GM18505 (cell line): Measurements from ENCODE around the gene MAST3.
A peak's percentile ranks its signal among the peaks of the same experiment; 100 is the strongest.

Experiments used
- ATAC-seq: cut with Tn5 transposase; IDR thresholded peaks from one replicate; pipeline ENCODE4 v1.9.1; 2021; ENCODE audit not compliant: unreplicated experiment
- POLR2A ChIP-seq: IDR thresholded peaks from 4 replicates; pipeline ENCODE4 v1.6.1; 2011; ENCODE audit warnings: borderline replicate concordance; ENCODE audit not compliant: insufficient read depth, insufficient read length; ENCODE audit errors: extremely low read depth

The MAST3 gene

DNA sequence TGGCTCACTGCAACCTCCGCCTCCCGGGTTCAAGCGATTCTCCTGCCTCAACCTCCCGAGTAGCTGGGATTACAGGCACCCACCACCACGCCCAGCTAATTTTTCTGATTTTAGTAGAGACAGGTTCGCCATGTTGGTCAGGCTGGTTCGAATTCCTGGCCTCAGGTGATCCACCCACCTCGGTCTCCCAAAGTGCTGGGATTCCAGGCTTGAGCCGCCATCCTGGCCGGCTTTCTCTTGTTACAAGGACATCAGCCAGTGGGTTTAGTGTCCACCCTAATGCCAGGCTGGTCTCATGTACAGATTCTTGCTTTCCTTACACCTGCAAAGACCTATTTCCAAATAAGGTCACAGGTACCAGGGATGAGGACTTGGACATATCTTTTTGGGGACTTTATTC is 62.2 kb downstream of the MAST3 start:
- no peak for TF ChIP-seq POLR2A
- ATAC-seq = no peak

DNA sequence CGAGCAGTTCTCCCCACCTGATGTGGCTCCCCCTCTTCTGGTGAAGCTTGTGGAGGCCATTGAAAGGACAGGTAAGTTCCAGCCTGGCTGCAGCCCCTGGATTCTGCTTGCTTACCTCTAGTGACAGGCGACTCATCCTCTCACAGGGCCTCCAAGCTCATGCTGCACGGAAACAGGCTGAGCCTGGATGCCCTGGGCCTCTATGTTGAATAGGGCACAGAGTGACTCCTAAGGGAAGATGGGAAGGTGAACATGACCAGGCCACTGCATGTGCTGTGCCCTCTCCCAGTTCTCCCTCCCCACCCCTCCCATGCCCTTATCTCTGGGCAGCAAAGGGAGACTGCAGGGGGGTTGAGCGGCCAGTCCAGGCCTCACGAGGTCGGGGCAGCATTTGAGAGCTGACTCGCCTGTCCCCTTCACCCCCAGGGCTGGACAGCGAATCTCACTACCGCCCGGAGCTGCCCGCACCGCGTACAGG is 63.0 kb downstream of the MAST3 start:
- ATAC-seq = no peak
- TF ChIP-seq POLR2A = no peak

DNA sequence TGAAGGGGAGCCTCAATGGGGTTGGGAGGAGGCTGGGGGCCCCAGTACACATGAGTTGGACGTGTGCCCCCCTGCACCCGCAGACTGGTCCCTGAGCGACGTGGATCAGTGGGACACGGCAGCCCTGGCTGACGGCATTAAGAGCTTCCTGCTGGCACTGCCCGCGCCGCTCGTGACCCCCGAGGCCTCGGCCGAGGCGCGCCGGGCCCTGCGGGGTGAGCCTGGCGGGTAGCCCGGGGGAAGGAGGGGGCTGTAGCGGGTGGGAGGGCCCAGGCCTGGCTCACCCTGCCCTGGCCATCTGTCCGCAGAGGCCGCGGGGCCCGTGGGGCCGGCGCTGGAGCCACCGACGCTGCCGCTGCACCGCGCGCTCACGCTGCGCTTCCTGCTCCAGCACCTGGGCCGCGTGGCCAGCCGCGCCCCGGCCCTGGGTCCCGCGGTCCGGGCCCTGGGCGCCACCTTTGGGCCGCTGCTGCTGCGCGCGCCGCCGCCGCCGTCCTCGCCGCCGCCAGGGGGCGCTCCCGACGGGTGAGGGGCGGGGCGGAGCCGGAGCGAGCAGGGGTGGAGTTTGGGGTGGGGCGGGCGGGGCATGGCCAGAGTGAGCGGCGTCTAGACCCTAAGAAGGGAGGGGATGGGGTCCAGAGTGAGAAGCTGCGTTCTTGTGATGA is 63.5 kb downstream of the MAST3 start:
- ATAC-seq = peak; percentile 70
- peak; percentile 74 for TF ChIP-seq POLR2A

DNA sequence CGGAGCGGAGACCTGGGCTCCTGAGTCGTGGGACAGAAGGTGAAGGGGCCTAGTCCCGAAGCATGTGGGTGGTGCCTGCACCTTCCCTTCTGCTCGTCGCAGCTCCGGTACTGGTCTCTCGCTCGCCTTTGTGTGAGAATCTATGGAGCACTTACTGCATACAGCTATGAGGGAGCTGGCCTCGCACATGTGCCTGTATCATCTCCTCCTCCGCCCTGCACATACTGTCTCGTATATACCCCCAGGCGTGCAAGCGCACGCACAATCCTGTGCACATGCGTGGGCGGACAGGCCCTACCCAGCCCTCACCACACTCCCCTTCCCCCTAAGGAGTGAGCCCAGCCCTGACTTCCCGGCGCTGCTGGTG is 64.0 kb downstream of the MAST3 start:
- ATAC-seq = no peak
- TF ChIP-seq POLR2A = no peak

DNA sequence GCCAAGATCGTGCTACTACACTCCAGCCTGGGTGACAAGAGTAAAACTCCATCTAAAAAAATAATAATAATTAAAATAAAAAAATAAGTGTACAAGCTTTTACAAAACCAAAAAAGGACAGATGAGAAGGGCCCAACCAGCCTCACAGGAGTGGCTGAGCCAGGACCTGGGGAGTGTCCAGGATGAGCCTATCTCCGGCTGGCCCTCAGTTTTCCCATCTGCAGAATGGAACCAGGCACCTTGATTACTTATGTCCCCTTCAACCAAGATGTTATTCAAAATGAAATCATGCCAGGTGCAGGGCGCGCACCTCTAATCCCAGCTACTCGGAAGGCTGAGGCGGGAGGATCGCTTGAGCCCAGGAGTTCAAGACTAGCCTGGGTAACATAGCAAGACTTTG is 66.5 kb downstream of the MAST3 start:
- no peak for TF ChIP-seq POLR2A
- no peak for ATAC-seq

DNA sequence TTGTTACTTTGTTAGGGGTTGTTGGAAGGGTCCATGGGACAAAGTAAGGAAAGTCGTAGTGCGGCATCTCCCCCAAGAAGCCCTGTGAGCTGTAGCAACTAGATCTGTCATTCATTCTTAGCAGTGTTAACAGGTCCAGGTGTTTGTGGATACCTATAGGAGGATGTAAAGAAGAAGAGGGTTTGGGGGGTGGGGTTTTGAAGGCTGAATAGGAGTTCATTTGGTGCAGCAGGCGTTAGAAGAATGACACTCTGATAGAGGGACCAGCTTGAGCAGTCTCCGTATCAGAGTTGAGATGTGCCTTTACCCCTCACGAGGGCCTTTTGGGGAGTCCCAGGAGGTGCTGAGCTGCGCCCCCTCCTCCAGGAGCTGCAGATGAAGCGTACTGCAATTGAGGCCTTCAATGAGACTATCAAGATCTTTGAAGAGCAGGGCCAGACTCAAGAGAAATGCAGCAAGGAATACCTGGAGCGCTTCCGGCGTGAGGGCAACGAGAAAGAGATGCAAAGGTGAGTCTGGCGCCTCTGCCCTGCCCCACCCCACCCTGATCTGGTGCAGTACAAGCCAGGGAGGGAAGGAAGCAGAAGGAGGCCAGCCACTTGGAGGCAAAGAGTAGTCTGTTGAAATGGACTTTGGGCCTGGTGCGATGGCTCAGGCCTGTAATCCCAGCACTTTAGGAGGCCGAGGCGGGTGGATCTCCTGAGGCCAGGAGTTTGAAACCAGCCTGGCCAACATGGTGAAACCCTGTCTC is 68.4 kb downstream of the MAST3 start:
- TF ChIP-seq POLR2A = no peak
- ATAC-seq = no peak

DNA sequence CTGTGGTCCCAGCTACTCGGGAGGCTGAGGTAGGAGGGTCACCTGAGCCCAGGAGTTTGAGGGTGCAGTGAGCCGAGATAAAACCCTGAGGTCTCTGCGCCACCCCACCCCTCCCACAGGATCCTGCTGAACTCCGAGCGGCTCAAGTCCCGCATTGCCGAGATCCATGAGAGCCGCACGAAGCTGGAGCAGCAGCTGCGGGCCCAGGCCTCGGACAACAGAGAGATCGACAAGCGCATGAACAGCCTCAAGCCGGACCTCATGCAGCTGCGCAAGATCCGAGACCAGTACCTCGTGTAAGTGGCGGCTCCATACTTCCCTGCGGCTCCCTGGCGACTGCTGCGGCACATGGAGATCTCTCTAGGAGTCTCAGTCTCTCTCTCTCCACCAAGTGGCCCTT is 69.4 kb downstream of the MAST3 start:
- no peak for TF ChIP-seq POLR2A

DNA sequence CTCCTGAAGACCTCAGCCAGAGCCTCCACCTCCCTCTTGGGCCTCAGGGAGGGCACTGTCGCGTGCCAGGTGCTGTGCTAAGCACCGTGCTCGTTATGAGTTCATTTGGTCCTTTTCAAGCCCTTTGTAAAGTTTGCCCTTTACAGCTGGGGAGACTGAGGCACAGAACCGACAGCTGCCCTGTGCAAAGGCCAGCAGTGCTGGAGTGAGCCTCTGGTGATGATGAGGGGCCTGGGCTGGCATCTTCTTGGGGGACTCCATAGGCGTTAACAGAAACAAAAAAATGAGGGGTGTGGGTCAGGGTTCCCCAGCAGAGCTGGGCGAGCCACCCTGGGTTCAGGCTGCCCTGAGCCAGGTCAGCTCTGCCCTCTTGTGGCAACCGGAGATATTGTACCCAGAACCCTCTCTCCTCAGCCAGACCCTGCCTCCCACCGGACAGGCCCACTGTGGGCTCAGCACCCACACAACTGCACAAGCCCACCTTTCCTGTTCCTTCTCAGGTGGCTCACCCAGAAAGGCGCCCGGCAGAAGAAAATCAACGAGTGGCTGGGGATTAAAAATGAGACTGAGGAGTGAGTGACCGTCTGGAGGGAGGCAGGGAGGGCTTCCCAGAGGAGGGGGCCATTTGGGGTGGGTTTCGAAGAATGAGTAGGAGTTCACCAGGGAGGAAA is 70.5 kb downstream of the MAST3 start:
- ATAC-seq = no peak
- no peak for TF ChIP-seq POLR2A

More for the DNA sequence above, 69.4 kb downstream of the MAST3 start:
- no peak for ATAC-seq

DNA sequence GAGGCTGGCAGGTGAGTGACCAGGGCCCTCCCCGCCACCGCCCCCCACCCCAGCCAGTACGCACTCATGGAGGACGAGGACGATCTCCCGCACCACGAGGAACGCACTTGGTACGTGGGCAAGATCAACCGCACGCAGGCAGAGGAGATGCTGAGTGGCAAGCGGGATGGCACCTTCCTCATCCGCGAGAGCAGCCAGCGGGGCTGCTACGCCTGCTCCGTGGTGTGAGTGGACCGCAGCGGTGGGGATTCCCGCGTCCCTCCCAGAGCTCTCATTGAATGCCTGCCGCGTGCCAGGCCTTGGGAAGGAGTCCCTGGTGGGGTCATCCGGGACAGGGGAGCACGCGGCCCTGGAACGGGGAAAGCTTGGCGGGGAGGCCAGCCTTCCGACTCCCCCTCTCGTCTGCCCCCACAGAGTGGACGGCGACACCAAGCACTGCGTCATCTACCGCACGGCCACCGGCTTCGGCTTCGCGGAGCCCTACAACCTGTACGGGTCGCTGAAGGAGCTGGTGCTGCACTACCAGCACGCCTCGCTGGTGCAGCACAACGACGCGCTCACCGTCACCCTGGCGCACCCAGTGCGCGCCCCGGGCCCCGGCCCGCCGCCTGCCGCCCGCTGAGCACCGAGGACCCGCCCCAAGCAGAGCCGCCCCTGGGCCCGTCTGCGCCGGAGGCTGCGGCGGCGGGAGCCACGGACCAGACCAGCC is 71.2 kb downstream of the MAST3 start:
- no peak for TF ChIP-seq POLR2A
- no peak for ATAC-seq

DNA sequence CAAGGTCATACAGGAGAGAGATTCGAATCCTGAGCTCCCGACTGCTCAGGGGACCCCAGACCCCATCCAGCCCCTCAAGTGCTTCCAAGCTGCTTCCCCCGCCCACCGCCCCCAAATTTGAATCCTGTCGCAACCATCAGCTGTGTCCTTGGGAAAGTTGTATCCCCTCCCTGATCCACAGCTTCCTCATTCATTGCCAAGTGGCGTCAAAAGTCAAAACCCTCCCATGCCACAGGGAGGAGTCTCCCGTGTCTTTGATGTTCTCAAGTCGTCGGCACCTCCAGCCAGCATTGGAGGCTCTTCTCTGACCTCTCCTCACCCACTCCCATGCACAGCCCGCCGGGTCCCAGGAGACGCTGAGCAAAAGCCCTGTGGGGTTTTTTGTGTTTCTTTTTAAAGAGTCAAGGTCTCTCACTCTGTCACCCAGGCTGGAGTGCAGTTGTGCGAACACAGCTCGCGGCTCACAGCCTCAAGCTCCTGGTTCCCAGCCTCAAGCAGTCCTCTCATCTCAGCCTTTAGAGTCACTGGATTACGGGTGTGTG is 73.2 kb downstream of the MAST3 start:
- TF ChIP-seq POLR2A = no peak
- ATAC-seq = no peak

DNA sequence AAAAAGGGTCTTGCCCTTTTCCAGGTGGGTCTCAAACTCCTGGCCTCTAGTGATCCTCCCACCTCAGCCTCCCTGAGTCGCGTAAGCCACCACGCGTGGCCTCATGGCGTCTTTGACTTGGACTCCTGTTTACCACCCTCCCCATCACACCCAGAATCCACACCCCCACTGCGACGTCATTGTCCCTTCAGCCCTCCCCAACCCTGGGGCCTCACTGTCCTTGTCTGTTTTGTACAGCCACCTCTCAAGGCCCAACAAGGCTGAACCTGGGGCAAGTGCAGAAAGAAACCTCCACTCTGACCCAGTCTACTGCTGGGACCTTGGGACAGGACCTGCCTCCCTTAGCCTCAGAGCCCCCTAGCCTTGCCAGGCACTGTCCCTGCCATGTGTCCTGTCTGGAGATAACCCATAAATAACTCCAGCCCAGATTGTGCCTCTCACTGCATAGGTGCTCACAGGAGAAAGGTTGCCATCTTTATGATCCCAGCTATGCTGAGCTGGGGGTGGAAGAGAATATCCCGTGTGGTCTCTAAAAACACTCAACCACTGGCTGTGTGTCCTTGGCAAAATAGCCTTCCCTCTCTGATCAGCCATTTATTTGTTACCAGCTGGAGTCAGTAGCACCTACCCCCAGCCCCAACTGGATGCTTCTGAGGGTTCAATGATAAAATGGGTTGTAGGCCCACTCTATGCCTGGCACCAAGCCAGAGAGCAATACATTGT is 74.2 kb downstream of the MAST3 start:
- TF ChIP-seq POLR2A = no peak
- ATAC-seq = no peak

DNA sequence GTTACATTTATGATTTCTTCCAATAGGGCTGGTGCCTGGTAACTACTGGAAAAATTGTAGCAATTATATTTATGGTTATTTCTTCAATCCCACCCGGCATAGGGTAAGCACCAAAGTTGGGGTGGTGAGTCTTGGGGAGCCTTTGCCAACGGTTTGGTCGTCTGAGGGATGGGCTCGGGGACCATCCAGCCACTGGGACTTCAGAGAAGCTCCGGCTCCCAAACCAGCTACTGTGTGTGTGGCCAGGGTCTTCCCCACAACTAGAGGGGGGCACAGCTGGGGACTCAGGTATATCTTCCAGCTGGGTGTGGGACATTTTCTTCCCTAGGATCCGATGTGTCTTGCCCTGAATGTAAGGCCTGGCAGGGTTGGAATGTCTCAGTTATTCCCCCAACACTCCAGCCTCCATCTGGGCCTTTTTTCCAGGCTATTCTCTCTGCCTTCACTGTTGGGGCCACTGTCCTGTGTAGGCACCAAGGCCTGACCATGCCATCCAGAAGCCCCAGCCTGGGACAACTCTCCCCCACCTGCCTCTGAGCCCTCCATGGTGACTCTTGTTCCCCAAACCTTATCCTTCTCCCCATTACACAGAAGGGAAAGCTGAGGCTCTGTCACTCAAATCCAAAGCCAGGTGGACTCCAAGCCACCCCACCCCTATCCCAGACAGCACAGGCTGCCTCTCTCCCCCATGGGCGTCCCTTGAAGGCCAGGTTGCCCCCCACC is 74.9 kb downstream of the MAST3 start:
- no peak for ATAC-seq
- no peak for TF ChIP-seq POLR2A
